ENCODE data around the gene NUP153.
"Not testable (repeated sequence)": the region's sequence is repeated elsewhere in the genome, so short reads cannot be mapped to it uniquely, and the experiment has no call there.

NUP153 gene

DNA sequence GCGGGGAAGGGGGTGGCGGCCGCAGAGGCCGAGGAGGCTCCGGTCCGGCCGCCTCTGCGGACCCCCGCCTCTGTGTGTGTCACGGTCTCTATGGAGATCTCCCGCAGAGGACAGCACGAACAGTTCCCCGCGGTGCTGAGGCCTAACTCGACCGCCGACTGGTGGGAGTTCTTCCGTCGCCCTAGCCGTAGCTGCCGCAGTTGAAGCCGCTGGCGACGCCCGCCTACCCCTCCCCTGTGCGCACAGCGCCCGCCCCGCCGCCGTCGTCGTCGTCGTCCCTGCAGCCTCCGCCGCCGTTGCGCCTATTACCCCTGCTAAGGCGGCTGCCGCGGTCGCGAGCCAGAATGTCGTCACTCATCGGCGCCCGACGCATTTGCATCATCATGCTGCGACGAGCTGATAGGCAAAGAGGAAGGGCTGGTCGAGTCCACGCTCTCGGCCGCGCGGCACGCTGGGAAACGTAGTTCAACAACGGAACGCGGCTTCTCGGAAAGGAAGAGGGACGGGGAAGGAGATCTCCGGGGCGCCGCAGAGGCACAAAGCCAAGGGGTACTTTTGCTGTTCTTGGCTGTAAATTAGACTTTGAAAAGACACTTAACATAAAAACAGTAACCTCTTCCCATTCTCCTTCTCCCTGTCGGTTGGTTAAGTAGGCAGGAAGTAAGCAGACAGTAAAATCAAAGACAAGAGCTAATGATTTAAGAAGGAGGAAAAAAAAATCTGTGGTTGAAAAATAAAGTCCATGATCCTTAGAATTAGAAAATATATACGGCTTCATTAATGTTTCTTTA is at the start of gene NUP153:
Gene NUP153, minus strand, starts transcription at position 346 of the 791 bp plus-strand sequence. CDS start 538 bp downstream, outside the sequence.
- peak; percentile 97 for DNase-seq (ENCODE audit: low spot score)

DNA sequence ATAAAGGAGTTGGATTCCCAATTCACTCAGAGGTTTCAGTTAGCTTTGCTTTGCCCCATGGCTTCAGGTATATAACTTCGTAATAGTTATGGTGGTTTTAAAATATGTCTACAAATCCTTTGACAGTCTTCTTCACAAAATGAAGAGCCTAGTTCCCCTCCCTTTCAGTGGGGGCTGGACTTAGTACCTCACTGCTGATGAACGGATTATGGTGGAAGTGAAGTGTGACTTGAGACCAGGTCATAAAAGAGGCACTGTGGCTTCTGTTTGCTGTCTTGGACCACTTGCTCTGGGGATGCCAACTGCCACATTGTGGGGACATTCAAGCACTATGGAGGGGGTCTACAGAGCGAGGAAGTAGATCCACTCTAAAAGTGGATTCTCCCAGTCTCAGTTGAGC is 47.5 kb upstream of the NUP153 start:
- DNase-seq (ENCODE audit: low spot score), result no peak

DNA sequence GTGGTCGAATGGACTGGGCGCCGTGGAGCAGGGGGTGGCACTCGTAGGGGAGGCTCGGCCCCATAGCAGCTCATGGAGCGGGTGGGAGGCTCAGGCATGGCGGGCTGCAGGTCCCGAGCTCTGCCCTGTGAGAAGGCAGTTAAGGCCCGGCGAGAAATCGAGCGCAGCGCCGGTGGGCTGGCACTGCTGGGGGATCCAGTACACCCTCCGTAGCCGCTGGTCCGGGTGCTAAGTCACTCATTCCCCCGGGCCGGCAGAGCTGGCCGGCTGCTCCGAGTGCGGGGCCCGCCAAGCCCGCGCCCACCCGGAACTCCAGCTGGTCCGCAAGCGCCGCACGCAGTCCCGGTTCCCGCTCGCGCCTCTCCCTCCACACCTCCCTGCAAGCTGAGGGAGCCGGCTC is 38.6 kb upstream of the NUP153 start:
- not testable (repeated sequence) for DNase-seq (ENCODE audit: low spot score)

DNA sequence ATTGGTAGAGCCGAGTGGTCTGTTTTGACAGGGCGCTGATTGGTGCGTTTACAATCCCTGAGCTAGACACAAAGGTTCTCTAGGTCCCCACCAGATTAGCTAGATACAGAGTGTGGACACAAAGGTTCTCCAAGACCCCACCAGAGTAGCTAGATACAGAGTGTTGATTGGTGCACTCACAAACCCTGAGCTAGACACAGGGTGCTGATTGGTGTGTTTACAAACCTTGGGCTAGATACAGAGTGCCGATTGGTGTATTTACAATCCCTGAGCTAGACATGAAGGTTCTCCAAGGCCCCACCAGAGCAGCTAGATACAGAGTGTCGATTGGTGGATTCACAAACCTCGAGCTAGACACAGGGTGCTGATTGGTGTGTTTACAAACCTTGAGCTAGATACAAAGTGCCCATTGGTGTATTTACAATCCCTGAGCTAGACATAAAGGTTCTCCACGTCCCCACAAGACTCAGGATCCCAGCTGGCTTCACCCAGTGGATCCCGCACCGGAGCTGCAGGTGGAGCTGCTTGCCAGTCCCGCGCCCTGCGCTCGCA is 38.1 kb upstream of the NUP153 start:
- not testable (repeated sequence) for DNase-seq (ENCODE audit: low spot score)

DNA sequence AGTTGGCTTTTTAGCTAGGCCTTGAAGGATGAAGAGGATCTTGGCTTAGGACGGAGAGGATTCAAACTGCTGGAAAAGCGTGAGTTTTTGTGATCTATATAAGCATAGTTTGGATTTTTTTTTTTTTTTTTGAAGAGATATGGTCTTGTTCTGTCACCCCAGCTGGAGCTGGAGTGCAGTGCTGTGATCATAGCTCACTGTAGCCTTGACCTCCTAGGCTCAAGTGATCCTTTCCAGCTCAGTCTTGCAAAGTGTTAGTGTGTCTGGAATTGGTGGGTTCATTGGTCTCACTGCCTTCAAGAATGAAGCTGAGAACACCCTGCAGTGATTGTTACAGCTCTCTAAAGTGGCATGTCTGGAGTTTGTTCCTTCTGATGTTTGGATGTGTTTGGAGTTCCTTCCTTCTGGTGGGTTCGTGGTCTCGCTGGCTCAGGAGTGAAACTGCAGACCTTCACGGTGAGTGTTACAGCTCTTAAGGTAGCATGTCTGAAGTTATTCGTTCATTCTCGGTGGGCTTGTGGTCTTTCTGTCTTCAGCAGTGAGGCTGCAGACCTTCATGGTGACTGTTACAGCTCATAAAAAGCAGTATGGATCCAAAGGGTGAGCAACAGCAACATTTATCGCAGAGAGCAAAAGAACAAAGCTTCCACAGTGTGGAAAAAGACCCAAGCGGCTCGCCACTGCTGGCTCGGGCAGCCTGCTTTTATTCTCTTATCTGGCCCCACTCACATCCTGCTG is 37.5 kb upstream of the NUP153 start:
- DNase-seq (ENCODE audit: low spot score), result no peak

DNA sequence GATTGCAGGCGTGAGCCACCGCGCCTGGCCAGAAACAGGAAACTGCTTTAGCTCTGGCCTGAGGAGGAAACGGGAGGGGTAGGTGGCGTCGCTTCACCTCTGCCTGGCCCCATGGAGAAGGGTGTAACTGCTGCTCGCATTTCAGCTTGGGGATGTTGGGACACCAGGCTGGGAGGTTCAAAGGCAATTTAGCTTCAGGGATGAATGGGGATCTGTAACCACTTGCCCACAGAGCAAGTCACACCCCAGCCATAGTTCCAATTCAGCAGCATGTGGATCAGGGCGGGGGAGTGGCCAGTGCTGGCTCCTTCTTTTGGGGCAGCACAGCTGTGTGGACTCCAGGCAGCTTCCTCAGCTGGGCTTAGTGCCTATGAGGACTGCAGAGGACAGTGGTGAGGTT is 34.8 kb upstream of the NUP153 start:
- DNase-seq (ENCODE audit: low spot score), result no peak

DNA sequence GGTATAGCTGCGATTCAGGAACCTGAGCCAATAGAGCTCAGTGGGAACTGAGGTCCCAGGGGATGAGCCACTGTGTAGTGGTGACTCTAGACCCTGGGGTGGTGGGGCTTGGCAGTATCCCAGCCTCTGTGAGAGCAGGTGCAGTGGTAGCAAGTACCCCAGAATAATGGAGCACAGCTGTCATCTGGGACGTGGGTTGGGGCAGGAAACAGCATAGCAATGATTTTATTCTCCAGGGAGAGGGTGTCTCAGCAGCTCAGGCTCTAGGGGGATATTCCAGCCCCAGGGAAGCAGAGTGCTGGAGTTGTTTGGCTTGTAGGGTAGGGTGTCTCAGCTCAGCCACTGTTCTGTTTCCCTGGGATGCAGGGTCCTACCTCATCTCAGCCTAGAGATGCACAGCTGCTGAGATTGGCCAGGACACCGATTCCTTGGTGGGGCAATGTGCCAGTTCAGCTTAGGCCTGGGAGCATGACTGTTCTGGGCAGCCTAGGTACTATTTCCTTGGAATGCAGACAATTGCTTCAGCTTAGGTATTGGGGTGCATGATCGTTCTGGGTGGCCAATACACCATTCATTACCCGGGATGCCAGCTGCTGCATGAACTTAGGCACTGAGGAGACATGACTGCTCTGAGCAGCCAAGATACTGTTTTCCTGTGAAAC is 34.0 kb upstream of the NUP153 start:
- no peak for DNase-seq (ENCODE audit: low spot score)

DNA sequence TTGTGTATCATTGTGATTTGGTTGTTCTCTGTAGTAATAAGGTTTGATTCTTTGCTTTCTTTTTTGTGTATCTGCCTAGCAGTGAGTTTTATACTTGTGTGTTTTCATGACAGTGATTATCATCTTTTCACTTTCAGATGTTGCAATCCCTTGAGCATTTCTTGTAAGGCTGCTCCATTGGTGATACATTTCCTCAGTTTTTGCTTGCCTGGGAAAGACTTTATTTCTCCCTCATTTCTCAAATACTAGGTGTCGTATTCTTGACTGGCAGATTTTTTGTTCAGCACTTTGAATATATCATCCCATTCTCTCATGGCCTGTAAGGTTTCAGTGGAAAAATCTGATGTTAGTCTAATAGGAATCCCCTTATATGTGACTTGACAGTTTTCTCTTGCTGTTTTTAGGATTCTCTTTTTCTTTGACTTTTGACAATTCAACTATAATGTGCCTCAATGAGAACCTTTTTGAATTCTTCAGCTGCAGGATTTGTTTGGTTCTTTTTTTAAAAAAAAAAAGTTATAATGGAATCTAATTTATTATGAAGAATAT is 31.1 kb upstream of the NUP153 start:
- DNase-seq (ENCODE audit: low spot score), result no peak

DNA sequence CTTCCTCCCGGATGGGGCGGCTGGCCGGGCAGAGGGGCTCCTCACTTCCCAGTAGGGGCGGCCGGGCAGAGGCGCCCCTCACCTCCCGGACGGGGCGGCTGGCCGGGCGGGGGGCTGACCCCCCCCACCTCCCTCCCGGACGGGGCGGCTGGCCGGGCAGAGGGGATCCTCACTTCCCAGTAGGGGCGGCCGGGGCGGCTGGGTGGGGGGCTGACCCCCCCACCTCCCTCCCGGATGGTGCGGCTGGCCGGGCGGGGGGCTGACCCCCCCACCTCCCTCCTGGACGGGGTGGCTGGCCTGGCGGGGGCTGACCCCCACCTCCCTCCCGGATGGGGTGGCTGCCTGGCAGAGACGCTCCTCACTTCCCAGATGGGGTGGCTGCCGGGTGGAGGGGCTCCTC is 28.6 kb upstream of the NUP153 start:
- DNase-seq (ENCODE audit: low spot score), result not testable (repeated sequence)

DNA sequence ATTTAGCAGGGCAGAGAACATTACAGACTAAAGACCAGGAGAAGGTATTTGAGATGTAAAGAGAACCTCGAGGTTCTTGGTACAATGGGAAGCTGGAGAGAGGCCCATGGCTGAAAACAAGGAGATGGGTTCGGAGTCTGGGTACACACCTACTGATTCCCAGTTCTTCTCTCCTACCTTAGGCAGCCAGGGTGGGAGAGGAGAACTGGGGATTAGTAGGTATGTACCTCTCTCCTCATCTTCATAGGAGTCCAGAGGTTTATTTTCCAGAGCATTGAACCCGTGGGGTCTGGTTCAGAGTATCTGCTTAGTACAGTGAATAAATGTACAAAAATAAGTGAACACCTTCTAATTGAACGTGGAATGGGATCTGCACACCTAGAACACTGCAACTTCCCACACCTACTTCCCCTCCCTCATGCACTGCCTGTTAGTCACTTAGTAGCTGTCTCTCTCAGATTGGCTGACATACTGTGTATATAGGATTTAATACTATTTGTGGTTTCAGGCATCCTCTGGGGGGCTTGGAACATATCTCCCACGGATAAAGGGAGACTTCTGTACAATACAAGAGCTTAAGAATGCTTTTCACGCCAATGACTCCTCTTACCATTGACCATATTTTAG is 23.5 kb upstream of the NUP153 start:
- no peak for DNase-seq (ENCODE audit: low spot score)

DNA sequence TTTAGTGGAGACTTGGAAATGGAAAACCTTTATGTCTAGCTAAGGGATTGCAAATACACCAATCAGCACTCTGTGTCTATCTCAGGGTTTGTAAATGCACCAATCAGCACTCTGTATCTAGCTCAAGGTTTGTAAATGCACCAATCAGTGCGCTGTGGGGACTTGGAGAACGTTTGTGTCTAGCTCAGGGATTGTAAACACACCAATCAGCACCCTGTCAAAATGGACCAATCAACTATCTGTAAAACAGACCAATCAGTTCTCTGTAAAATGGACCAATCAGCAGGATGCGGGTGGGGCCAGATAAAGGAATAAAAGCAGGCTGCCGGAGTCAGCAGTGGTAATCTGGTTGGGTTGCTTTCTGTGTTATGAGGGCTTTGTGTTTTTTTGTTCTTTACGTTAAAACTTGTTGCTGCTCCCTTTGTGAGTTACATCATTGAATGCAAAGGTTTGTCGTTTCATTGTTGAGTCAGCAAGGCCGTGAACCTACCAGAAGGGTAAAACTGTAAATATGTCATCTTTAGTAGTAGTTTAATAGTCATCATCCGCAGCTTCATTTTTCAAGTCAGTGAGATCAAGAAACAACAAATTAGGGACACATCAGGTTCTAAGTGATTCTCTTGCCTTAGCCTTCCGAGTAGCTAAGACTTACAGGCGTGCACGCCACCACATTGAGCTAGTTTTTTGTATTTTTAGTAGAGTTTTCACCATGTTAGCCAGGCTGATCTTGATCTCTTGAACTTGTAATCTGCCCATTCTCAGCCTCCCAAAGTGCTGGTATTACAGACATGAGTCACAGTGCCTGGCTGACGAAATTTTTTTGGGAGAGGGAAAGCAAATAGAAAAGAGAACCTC is 22.7 kb upstream of the NUP153 start:
- no peak for DNase-seq (ENCODE audit: low spot score)

DNA sequence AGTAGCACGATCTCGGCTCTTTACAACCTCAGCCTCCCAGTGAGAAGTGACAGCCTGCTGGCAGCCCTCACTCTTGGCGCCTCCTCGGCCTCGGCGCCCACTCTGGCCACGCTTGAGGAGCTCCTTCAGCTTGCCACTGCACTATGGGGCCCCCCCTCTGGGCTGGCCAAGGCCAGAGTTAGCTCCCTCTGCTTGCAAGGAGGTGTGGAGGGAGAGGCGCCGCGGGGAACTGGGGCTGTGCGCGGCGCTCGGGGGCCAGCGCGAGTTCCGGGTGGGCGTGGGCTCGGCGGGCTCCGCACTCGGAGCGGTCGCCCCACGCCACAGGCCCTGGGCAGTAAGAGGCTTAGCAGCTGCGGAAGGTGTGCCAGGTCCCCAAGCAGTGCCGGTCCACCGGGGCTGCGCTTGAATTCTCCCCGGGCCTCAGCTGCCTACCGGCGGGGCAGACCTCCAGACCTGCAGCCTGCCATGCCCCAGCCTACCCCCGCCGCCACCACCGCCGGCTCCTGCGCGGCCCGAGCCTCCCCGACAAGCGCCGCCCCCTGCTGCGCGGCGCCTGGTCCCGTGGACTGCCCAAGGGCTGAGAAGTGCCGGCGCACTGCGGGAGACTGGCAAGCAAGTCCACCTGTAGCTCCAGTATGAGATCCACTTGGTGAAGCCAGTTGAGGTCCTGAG is 22.0 kb upstream of the NUP153 start:
- DNase-seq (ENCODE audit: low spot score), result no peak

DNA sequence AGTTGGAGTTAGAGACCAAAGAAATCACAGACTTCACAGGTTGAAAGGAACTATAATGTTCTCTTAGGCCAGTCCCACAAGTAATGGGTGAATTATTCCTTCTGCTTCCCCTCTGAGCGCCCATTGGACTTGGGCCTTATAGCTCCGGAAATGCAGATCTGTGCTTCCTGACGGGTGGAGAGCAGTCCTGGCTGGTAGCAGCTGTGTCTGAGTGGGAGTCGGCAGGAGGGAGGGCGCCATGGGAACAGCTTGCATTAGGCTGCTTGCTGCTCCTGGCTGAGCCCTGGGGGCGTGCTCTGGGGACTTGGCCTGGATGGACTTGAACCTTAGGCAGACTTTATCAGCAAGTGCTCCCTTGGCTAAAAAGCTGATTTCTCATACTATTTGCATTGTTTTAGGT is 18.4 kb upstream of the NUP153 start:
- peak; percentile 78 for DNase-seq (ENCODE audit: low spot score)

DNA sequence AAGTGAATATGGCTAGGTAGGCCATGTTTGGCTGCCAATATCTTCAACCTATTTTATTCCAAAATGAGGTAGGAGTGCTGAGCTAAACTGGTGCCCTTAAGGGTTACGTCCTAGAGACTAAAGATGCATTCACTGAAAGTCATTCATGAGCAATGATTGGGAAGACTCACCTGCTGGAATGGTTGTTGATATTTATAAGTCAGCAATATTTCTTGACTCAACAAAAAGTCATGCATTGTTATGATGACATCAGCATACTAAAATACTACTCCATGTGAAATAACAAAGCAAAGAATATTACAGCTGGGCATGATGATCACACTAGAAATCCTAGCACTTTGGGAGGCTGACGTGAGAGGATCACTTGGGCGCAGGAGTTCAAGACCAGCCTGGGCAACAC is 17.6 kb upstream of the NUP153 start:
- DNase-seq (ENCODE audit: low spot score), result no peak

DNA sequence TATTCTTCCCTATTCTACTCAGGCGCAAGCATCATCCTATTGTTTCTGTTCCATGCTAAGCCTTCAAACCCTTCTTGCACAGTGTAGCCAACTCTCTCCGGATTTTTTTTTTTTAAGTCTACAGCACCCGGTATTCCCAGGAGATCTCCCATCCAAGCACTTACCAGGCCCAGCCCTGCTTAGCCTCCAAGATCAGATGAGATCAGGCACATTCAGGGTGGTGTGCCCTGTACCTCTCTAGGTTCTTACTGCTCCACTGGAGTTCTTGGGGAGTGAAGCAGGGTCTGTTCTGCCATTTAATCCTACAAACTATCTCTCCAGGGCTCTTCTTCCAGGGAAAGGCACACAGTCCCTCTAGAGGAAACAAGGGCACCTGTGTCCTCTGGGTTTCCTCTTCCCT is 14.9 kb upstream of the NUP153 start:
- DNase-seq (ENCODE audit: low spot score), result no peak

DNA sequence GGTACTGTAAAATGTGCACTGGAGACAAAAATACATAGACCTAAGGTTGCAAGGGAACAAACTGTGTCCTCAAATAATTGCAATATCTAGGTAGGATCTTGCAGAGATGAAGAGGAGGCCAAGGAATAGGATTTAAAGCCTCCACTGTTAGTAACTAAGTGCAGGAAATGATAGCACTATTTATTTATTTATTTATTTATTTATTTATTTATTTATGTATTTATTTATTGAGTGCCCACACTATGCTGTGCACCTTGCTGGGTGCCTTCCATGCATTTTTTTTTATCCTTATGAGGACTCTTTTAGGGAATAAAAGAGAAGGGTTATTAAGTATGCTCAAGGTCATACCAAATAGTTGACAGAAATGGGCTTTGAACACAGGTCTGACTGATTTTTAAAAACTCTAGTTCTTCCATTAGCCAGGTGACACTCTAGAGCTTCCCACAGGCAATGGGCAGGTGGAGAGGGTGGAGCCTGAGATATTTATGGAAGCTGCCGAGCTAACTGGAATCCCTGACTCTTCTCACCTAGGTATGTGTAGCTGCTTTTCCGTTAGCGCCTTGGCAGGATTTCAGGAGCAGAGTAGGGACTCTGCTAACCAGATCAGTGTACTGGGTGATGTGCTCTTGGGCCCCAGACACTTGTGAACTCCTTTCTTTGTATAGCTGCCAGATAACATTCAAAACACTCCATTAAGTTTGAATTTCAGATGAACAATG is 12.8 kb upstream of the NUP153 start:
- DNase-seq (ENCODE audit: low spot score), result no peak

DNA sequence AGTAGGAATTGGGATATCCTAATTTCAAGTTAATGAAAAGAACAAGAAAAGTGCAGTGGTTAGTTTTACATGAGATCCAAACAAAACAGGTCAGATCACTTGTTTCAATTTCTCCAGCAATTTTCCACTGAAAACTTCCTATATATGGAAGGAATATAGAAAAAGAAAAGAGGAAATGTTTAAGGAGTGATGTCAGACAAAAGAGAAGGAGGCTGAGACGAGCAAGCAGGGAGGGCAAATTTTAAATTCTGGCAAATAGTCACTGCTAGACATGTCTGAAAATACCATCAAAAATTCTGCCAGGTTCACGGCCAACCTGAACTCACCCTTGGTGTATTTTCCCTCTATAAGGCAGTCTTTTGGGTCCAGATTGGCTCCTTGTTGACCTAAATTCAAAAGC is 9.5 kb upstream of the NUP153 start:
- DNase-seq (ENCODE audit: low spot score), result no peak

DNA sequence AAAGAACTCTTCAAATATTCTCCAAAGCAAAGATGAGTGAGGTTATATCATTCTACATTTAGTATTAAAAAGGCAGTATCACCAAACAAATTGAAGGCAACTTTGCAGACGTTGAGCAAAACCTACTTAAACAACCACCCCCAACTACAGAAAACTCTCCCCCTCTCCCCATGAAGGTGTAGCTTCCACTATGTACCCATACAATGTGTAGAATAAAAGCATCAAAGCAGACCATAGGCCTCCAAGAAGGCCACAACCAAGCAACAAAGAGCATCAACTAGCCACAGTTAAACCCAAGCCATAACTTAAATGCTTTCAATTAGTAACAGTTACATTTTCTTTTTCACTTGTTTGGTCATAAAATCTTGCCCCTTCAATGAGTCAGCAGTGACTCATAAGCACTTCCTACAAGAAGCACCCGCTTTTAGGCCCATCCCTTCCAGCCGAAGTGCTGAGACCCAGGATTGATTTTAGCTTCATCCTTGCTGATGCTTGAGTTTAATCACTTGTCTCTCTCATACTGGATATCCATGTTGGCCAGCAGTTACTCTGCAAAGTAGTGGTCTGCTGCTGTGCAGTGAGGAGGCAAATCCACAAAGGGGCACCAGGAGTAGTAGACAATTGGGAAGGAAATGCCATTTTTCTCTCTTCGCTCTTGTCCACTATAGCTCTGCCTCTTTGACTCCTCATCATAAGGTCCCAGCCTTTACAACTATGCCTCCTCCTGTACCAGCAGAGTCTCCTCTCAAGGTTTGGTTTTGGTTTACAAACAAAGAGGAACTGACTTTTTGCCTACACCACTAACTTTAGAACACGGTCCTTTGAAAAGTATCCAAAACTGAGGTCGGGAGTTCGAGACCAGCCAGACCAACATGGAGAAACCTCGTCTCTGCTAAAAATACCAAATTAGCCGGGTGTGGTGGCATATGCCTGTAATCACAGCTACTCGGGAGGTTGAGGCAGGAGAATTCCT is 8.4 kb upstream of the NUP153 start:
- peak; percentile 21 for DNase-seq (ENCODE audit: low spot score)

Measured in iPS-NIHi11 (cell line).